SJCRH30 (cell line): ENCODE measurements around the gene PARN. TPM values are rescaled to one million over a fixed set of nuclear protein-coding genes. Genes with fewer than 3 reads are reported as not detected.
"Not testable (repeated sequence)": the region's sequence is repeated elsewhere in the genome, so short reads cannot be mapped to it uniquely, and the experiment has no call there.

Experiments
- DNase-seq, 2 experiments: peaks; one replicate each; pipeline ENCODE4 v3.0.0-alpha.2; 2015 to 2020
- H3K27ac ChIP-seq: fragments of 250-450 bp; sonication (Bioruptor Pico); 2 replicates; pipeline ENCODE4 v1.5.1; 2020; ENCODE audit warnings: mild to moderate bottlenecking, moderate library complexity
- H3K27me3 ChIP-seq: fragments of 250-450 bp; sonication (Bioruptor Pico); 2 replicates; pipeline ENCODE4 v1.5.1; 2020; ENCODE audit warnings: mild to moderate bottlenecking, moderate library complexity
- H3K36me3 ChIP-seq: fragments of 250-450 bp; sonication (Bioruptor Pico); 2 replicates; pipeline ENCODE4 v1.5.1; 2020; ENCODE audit warnings: mild to moderate bottlenecking, moderate library complexity
- H3K4me1 ChIP-seq: fragments of 250-450 bp; sonication (Bioruptor Pico); 2 replicates; pipeline ENCODE4 v1.5.1; 2020; ENCODE audit warnings: mild to moderate bottlenecking, moderate library complexity
- H3K4me3 ChIP-seq: fragments of 250-450 bp; sonication (Bioruptor Pico); 2 replicates; pipeline ENCODE4 v1.5.1; 2020; ENCODE audit warnings: mild to moderate bottlenecking, moderate library complexity
- H3K9me3 ChIP-seq: fragments of 250-450 bp; sonication (Bioruptor Pico); replicated peaks from 2 replicates; pipeline ENCODE4 v1.5.1; 2020; ENCODE audit warnings: mild to moderate bottlenecking, moderate library complexity
- total RNA-seq: library from RNA; depleted of rRNA; stranded (reverse); fragments of >200 nt; shearing (Covaris generic); gene quantifications from 2 replicates; pipeline ENCODE4 v1.2.3, GENCODE V29; 2014

Gene PARN
- total RNA-seq, 1 experiment from 2014 or later, result 31.0 TPM

DNA sequence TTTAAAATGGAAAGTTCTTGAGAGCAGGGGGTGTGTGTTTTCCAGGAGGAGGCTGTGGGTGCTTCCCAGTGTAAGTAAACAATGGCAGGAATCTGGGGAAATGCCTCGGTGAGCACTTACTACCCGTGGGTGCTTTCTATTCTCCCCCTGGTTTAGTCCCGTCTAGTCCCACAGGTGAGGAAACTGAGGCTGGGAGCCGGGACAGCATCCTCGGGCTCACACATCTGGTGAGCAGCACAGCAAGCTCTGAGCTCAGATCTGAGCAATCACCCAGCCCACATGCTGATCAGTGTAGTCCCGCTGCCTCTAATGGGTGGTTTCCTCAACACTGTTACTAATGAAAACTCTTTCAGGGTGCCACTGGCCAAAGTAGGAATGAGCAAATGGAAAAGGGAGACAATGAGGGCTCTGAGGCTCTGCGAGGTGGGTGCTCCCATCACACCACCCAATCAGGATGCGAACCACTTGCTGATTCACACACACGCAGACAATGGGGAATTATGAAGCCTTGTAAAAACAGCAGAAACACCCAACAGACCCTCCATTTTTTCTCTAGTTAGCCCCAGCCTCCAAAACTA is 202.6 kb downstream of the PARN start:
- no peak overlapping the region for H3K27ac ChIP-seq
- no peak for DNase-seq

DNA sequence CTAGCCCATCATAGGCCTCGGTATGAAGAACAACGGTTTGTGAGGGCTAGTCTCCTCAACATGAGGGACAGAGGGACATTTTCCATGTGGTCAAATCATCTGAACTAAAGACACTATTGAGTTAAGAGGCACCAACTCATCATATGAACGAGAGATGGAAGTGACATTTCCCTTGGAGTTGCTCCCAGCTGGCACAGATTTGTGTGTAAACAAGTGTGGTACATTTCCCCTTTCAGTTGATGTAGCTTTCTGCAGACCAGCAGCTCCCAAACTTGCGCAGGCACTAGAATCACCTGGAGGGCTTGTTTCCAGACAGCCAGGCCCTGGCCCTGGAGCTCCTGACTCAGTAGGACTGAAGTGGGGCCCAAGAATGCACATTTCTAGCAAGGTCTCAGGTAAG is 205.5 kb downstream of the PARN start:
- H3K9me3 ChIP-seq, result no peaks in the 10 kb centered on the region
- no peaks in the 10 kb centered on the region for H3K27me3 ChIP-seq
- H3K27ac ChIP-seq, result no peak overlapping the region
- no peak overlapping the region for H3K4me3 ChIP-seq
- no peaks in the 10 kb centered on the region for H3K36me3 ChIP-seq
- no peaks in the 10 kb centered on the region for H3K4me1 ChIP-seq
- no peak for DNase-seq

More for the DNA sequence above, 202.6 kb downstream of the PARN start:
- no peak overlapping the region for H3K4me3 ChIP-seq
- no peaks in the 10 kb centered on the region for H3K36me3 ChIP-seq
- H3K9me3 ChIP-seq, result no peaks in the 10 kb centered on the region
- no peaks in the 10 kb centered on the region for H3K4me1 ChIP-seq
- H3K27me3 ChIP-seq, result no peaks in the 10 kb centered on the region

DNA sequence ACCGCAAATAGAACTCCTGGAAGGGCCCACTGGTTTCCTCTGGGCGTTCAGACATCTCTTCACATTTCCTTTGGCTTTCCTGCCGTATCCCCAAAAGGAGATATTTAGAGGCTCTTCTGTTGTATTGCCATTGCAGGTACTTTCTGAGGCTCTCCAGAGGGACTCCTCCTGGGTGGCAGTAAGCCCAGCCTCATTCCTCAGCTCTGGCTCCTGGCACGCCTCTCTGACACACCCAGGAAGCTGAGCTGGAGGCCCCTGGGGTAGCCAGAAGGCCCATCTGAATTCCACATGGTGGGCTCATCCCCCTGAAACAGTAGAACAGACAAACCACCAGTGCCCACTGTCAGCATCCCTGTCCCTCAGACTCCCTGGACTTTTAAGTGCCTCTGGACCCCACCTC is 206.7 kb downstream of the PARN start:
- Histone ChIP-seq H3K27ac (no peak overlapping the region), H3K27me3 (no peaks in the 10 kb centered on the region), H3K4me3 (no peak overlapping the region), H3K9me3 (no peaks in the 10 kb centered on the region), H3K36me3 (no peaks in the 10 kb centered on the region), H3K4me1 (no peaks in the 10 kb centered on the region)
- DNase-seq, result no peak

DNA sequence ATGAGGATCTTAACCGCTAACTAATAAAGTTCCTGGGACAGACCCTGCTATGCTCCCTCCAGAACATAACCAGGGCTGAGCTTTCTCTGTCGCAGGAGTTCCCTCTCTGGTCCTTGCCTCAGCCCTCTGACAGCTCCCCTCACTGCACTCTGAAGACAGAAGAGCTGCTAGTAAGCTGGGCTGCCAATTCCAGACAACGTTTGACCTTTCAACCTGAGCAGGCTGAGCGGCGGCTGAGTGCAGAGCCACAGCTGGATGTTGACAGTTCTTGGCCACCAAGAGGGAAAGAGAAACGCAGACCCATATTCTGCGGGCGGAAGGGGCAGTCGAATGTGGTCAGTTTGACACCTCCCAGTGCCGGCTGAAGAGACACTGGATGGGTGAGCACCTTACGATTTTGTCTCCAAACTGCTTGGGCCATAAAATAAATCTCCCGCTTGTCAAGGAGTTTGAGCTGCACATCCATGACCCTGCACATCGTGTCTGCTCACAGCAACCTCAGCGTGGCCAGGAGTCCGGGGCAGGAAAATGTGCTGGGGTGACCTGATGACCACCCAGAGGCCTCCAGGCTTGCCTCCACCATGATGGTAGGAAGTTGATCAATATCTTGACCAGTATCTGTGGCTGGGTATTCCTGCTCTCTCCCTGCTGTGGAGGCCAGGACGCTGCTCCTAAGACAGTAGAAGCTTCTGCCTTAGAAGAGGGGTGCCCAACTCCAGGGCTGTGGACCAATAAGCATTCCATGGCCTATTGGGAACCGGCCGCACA is 209.2 kb downstream of the PARN start:
- Histone ChIP-seq H3K27ac (no peak overlapping the region), H3K36me3 (no peaks in the 10 kb centered on the region), H3K4me1 (no peaks in the 10 kb centered on the region), H3K27me3 (no peaks in the 10 kb centered on the region), H3K9me3 (no peaks in the 10 kb centered on the region), H3K4me3 (no peak overlapping the region)
- no peak for DNase-seq

DNA sequence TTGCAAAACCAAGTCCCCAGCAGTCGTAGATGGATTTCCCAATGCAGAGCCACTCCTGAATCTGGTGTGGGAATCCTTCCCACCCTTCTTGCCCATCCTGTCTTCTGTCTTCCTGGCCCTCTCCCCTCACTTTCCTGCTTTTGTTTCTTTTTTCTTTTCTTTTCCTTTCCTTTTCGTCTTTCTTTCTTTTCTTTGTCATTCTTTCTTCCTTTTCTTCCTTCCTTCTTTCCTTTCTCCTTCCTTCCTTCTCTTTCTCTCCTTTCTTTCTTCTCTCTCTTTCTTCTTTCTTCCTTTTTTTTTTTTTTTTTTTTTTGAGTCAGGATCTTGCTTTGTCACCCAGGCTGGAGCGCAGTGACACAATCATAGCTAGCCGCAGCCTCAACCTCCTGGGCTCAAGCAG is 209.8 kb downstream of the PARN start:
- H3K4me3 ChIP-seq, H3K9me3 ChIP-seq, H3K36me3 ChIP-seq, DNase-seq, H3K27me3 ChIP-seq, H3K27ac ChIP-seq, H3K4me1 ChIP-seq: not testable (repeated sequence)

DNA sequence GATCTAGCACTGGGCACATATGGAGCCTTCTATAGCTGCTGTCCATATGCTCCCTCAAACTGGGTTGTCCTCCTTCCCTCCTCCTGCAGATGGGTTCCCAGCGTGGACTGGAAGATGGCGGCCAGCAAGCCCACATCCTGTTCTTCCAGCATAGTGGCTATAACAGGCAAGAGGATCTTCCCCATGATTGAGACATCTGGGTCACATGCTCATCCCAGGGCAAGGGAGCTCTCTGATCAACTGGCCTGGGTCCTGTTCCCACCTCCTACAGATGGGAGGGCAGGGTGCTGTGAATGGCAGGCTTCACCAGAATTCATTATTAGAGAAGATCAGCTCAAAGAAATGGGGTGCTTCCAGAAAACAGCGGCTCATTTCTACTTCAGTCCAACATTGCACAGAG is 210.2 kb downstream of the PARN start:
- Histone ChIP-seq H3K36me3 (no peaks in the 10 kb centered on the region), H3K4me1 (no peaks in the 10 kb centered on the region), H3K27me3 (no peaks in the 10 kb centered on the region), H3K9me3 (no peaks in the 10 kb centered on the region), H3K4me3 (no peak overlapping the region), H3K27ac (no peak overlapping the region)
- no peak for DNase-seq

DNA sequence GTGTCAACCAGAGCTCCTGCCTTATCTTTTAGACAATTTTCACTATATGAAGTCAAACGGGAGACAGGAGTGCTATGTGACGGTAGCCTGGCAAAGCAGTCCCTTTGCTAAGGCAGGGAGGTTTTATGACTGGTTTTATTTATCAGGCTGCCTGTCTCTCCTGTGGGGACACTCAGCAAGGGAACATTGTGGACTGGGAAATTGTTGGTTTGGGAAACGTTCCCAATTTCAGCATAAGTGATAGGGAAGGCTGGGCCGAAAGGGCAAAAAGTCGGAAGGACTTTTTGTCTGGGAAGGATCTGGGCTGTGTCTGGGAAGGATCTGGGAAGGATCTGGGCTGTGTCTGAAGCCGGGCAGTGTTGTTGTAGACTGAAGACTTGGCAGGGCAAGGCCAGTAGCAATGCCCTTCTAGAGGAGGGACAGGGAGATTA is 211.2 kb downstream of the PARN start:
- Histone ChIP-seq H3K27ac (no peak overlapping the region), H3K4me3 (no peak overlapping the region), H3K4me1 (no peaks in the 10 kb centered on the region), H3K36me3 (no peaks in the 10 kb centered on the region), H3K27me3 (no peaks in the 10 kb centered on the region), H3K9me3 (no peaks in the 10 kb centered on the region)
- no peak for DNase-seq

DNA sequence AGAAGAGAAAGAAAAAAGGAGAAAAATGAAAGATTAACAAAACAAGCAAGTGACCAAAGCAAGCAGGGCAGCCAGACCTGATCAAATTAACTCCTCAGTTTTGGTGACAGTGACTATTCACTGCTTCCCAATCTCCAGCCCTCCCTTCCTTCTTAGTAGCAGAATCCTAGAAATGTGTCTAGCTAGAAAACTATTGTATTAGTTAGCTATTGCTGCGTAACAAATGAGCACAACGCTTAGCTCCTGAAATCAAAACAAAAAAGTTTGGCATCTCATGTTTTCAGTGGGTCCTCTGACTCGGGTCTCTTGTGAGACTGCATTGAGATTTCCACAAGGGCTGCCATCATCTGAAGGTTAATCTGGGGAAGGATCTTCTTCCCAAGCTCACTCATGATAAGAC is 213.9 kb downstream of the PARN start:
- no peaks in the 10 kb centered on the region for H3K9me3 ChIP-seq
- DNase-seq, result no peak
- no peaks in the 10 kb centered on the region for H3K4me1 ChIP-seq
- H3K27ac ChIP-seq, result no peak overlapping the region
- no peak overlapping the region for H3K4me3 ChIP-seq
- no peaks in the 10 kb centered on the region for H3K36me3 ChIP-seq
- no peaks in the 10 kb centered on the region for H3K27me3 ChIP-seq

DNA sequence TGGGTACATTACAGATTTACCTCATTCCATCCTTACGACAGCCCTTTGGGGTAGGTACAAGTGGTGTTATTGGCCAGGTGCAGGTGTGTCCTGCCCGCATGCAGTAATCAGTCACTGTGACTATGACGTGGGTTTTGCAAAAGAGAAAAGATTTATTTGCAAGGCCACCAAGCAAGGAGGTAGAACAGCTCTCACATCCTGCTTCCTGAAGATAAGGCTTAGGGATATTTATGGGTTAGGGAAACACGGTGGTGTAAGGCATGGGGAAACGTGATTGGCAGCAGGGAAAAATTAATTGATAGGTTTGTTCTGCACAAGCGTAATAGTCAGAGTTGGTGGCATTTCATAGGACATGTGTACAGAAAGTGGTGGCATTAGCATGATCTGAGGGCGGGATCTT is 214.8 kb downstream of the PARN start:
- no peak overlapping the region for H3K4me3 ChIP-seq
- H3K4me1 ChIP-seq, result no peaks in the 10 kb centered on the region
- H3K27ac ChIP-seq, result no peak overlapping the region
- H3K36me3 ChIP-seq, result no peaks in the 10 kb centered on the region
- no peak for DNase-seq
- H3K27me3 ChIP-seq, result no peaks in the 10 kb centered on the region
- H3K9me3 ChIP-seq, result no peaks in the 10 kb centered on the region

DNA sequence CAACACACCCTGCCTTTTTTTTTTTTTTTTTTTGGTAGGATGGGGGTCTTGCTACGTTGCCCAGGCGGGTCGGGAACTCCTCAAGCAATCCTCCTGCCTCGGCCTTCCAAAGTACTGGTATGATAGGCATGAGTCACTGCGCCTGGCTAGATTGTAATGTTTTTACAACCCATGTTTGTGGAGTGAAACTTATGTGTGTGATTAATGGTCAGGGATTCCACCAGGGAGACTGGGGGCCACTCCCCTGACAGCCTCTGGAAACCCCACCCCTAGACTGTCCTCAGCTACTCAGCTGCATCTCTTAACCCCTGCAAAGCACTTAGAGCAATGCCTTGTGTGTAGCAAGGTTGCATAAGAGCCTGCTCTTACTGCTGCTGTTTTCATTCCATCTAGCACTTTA is 220.5 kb downstream of the PARN start:
- no peaks in the 10 kb centered on the region for H3K9me3 ChIP-seq
- DNase-seq, result no peak
- H3K4me1 ChIP-seq, result peaks cover 5% of the 10 kb centered on the region
- H3K4me3 ChIP-seq, result no peak overlapping the region
- H3K27me3 ChIP-seq, result no peaks in the 10 kb centered on the region
- no peaks in the 10 kb centered on the region for H3K36me3 ChIP-seq
- H3K27ac ChIP-seq, result no peak overlapping the region

DNA sequence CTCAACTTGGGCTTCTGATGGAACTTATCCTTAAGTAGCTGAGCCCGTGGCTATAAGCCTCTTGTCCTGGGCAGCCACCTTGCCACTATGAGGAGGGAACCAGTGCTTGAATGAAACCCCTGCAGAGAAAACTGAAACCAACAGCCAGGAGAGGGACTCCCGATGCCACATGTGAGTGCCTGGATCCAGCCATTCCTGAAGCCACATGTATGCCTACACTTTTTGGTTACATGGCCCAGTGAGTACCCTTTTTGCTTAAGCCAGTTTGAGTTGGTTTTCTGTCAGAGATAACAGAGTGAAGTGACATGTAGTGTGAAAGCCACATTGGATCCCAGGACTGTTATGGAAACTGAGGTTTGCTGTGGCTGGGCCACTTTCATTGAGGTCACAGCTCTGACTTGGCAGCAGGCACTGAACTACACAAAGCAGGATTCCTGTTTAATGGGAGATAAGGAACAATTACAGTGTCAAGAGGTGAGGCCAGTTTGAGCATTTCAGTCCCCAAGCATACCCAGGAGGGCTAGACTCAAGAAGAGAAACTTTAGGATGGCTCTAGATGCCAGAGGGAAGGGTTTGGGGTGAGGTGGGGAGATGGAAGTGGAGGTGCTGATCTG is 222.2 kb downstream of the PARN start:
- Histone ChIP-seq H3K27me3 (no peaks in the 10 kb centered on the region), H3K36me3 (no peaks in the 10 kb centered on the region), H3K4me1 (peaks cover 5% of the 10 kb centered on the region), H3K4me3 (no peak overlapping the region), H3K9me3 (no peaks in the 10 kb centered on the region), H3K27ac (no peak overlapping the region)
- no peak for DNase-seq

DNA sequence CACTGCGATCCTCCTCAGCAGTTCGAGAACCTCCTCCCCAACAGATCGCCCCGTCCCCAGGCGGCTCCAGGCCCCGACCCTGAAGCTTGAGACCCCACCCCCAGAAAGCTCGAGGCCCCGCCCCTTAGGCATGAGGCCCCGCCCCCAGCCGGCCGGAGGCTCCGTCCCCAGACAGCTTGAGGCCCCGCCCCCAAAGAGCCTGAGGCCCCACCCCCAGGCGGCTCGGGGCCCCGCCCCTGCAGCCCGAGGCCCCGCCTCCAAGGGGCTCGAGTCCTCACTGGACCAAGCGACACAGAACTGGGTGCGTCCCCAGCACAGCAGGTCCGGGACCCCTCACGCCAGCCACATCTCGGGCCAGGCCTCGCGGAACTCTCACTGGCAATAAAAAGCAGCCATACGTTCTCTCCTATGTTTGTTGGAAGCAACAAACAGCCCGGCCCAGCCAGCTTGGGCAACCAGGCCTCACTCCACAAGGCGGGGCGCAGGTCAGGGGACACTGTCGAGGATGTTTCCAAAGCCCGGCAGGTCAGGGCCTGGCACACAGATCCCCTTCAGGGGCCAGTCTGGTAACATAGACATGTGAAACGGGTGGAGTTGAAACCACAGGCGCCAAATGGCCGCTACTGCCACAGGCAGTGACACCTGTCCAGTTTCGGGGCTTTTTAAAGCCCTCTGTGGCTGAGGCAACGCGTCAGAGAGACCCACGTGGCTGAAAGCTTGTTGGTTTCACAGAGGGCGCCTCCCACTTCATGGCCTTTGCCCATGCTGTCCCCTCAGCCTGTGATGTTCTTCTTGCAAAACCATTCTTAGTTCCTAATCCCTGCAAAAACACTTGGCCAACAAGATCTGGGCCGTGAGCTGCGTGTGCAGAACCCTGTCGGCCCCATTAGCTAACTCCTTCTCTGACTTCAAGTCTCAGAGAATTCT is 224.2 kb downstream of the PARN start:
- no peaks in the 10 kb centered on the region for H3K9me3 ChIP-seq
- H3K4me1 ChIP-seq, result peaks cover 8% of the 10 kb centered on the region
- peak overlapping the region; percentile 95 for H3K27ac ChIP-seq
- DNase-seq, result peak; percentile 86 to 89
- H3K4me3 ChIP-seq, result peak overlapping the region; percentile 56
- no peaks in the 10 kb centered on the region for H3K36me3 ChIP-seq
- no peaks in the 10 kb centered on the region for H3K27me3 ChIP-seq

DNA sequence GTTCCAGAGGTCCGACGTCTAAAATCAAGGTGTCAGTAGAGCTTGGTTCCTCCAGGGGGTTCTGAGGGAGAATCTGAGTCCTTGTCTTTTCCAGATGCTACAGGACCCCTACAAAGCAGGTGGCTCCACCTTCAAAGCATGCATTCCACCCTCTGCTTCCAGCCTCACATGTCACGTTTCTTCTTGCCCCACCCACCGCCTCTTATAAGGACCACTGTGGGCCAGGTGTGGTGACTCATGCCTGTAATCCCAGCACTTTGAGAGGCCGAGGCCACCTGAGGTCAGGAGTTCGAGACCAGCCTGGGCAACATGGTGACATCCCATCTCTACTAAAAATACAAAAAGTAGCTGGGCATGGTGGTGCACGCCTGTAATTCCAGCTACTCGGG is 227.1 kb downstream of the PARN start:
- H3K4me3 ChIP-seq, DNase-seq, H3K27ac ChIP-seq, H3K36me3 ChIP-seq, H3K27me3 ChIP-seq, H3K9me3 ChIP-seq: not testable (repeated sequence)
- H3K4me1 ChIP-seq, result peaks cover 19% of the 10 kb centered on the region

DNA sequence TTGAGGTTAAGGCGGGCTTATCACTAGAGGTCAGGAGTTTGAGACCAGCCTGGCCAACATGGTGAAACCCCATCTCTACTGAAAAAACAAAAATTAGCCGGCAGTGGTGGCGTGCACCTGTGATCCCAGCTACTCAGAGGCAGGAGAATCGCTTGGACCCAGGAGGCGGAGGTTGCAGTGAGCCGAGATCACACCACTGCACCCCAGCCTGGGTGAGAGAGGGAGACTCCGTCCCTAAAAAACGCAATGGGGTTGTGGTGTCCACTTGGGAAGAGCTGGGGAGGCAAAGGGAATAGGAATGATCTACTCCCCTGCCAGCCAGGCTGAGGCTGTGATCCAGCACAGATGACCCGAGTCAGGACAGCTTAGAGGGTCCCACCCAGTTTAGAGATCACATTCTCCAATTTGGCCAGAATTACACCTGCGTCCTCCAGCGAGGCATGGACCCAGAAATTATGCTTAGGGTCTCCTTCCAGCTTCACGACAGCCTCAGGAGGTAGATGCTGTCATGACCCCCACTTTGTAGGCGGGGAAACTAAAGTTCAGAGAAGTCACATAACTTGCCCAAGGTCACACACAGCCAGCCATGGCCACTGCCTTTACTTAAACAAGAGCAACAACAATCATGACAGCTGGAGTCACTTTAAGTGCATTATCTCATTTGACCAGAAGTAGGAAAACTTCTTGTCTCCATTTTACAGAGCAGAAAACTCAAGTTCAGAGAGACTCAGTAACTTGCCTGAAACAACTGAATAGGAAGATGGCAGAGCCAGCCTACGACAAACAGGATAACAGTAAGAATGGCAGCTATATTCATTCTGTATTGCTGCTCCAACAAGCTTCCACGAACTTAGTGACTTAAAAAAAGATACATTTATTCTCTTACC is 227.7 kb downstream of the PARN start:
- H3K27me3 ChIP-seq, DNase-seq, H3K9me3 ChIP-seq, H3K36me3 ChIP-seq: not testable (repeated sequence)
- Histone ChIP-seq H3K4me1 (peaks cover 19% of the 10 kb centered on the region), H3K4me3 (peak overlapping the region; percentile 31), H3K27ac (peak overlapping the region; percentile 97)
